Fibroblast of upper back skin (primary cell): ENCODE results near the gene RBBP8NL.

ENCODE experiments used
- DNase-seq: peaks from one replicate; pipeline ENCODE4 v3.0.0-alpha.2; 2013

Gene RBBP8NL

DNA sequence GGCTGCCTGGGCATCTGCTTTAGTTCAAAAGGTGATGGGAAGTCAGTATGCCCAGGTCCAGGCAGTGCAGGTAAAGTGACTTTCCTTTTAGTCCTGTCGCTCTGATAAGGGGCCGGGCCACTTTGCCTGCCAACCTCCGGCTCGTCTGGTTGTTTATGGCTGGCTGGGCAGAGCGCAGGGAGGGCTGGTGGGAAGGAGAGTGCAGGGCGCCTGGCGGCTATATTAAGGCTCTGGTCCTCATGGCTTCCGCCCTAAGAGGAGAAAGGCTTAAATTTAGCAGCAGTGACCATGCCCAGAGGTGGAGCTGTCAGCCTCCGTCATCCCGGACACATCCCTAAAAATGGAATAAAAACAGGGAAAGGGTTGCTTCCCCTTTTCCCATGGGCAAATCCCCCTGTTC lies 33.8 kb upstream of the RBBP8NL start:
- no peak for DNase-seq

DNA sequence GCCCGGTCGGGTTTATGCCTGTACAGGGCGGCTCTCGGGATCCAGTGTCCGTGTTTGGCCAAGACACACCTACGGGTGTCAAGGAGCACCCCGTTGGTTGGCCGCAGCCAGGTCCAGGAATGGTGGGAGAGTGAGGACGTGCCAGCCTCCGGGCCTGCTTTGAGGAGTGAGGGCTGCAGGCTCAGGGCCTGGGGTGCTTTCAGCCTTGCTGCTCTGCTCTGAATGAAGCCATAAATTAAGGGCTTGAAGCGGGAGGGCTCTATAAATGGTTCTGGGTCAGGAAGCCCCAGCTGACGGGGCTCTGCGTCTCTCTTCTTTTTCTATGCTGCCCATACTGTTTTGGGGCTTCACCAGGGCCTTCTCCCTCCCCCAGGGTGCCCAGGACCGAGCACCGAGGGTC lies 33.3 kb upstream of the RBBP8NL start:
- no peak for DNase-seq

DNA sequence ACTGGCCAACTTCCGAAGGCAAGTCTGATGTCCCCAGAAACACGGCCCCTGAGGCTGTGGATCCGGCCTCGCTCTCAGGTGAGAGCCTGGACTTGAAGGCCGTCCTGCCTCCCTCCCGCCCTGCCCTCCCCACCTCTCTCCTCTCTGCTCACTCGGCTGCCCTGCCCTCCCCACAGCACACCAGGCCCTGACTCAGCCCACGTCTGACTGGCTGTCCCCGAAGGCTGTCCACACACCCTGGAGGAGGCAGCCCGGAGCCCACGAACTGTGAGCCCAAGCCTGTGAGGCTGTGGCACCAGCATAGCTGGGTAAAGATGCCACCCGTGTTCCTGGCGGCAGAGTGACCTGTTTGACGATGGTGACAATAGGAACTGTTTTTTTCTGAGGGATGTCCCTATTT lies 32.1 kb upstream of the RBBP8NL start:
- DNase-seq = no peak

DNA sequence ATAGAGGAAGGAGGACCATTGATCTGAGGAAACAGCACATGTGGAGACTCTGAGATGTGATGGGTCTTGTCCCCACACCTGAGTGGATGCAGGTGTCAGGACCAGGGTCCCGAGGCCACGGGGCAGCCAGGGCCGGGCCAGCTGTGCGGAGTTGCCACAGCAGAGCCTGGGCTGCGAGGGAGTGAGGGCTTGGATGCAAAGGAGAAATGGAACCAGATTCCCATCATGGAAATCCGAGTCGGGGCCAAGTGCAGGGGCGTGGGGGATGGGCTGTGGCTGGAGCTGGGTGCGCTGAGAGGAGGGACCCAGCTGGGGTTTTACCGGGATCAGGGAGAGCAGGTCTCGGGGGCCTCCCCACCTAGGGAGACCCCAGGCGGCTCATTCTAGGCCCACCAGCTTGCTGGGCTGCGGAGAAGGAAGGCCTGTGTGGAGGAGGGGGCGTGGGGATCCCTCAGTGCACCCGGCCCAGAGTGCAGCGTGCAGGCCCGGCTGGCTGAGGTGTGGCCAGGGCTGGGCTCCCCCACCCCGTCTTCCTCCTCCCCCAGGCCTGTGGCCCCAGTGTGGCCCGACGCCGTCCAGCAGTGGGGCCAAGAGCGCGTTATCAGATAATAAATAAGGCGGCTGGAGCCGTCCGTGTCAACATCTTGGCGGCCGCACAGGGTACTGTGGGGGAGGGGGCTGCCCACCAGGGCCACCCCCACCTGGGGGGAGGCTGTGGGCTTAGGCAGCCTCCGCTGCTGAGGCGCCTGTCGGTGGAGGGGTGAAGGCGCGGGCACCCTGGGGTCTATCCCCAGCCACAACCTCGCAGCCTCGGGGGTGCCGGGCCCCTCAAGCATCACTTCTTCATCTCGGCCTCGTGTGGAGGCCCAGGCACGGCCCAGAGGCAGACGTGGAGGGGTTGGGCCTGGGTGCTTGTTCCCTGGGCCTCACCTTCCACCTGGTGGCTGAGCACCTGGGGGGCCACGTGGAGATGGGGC lies 31.2 kb upstream of the RBBP8NL start:
- DNase-seq = no peak

DNA sequence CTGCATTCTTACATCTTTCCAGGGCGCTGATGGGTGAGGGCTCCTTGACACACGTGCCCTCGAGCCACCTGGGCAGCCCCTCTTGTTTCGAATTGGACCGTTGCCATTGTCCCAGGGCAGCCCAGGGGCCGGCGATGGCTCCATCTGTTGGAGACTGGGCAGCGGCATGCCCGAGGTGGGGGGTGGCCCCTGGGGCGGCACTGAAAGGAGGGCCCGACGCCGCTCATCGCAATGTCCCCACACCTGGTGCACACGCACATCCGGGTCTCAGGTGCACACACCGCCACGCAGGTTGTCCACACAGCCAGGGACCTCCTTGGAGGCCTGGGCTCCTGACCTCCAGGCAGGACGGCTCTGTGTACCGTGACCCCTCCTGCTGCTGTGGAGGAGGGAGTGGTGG lies 30.5 kb upstream of the RBBP8NL start:
- no peak for DNase-seq

DNA sequence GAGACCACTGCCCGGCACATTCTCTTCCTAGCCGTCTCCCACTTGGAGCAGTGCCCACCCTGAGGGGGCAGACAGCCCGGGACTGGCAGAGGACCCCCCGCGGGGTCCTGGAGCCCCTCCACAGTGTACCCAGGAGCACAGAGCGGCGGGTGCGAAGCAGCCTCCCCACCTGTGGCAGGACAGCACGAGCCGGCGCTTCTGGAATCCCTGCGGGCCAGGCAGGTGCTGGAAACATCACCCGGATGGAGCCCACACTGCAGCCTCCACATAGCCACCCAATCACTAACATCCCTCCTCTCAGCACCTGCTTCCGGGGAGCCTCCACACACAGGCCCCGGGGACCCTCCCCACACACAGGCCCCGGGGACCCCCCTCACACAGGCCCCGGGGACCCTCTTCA lies 29.8 kb upstream of the RBBP8NL start:
- DNase-seq = no peak

DNA sequence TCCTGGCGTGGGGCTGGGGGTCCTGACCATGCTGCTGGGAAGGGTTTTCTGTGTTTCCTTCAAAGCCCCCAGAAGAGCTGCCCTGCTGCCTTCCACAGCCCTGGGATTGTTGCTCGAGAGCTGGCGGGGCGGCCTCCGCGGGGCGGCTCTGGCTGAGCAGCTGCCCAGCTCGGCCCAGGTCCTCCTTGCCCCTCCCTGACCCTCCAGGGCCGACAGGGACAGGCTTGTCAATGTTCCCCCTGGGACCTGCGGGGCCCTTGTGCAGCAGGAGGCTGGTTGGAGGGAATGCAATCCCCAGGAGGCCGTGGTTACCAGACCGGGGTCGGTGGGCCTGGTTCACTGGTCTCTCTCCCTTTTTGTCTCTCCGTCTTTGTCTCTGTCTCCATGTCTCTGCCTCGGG lies 28.6 kb upstream of the RBBP8NL start:
- no peak for DNase-seq

DNA sequence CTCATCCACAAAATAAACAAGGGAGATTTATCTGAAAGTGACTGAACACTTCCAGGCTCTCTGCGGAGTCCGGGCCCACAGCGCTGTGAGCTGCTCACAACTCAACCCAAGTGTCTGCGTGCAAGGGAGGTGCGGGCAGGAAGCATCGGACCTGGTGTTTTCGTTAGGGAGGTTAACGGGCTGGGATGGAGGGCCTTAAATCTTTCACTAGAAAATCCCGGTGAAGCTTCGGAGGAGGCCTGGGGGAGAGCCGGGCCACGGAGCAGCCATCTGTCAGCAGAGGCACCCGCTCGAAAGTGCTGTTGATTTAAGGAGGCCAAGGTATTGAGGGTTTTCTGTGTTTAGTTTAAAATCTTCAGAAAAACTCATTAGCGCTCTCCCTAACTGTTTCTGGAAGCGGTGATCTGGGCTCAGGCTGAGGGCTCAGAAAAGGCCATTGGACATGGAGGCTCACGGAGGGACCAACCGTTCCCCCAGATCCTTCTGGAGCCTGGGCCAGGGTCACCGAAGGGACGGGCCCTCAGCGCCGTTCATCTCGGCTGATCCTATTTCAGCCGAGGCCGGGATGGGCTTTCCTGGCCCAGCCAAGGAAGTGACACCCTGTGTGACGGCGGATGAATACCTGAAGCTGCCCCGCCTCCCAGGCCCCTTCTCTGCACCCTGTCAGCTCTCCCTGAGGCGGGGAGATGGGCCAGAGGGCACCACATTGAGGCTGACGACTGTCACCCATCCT lies 27.7 kb upstream of the RBBP8NL start:
- DNase-seq = no peak

DNA sequence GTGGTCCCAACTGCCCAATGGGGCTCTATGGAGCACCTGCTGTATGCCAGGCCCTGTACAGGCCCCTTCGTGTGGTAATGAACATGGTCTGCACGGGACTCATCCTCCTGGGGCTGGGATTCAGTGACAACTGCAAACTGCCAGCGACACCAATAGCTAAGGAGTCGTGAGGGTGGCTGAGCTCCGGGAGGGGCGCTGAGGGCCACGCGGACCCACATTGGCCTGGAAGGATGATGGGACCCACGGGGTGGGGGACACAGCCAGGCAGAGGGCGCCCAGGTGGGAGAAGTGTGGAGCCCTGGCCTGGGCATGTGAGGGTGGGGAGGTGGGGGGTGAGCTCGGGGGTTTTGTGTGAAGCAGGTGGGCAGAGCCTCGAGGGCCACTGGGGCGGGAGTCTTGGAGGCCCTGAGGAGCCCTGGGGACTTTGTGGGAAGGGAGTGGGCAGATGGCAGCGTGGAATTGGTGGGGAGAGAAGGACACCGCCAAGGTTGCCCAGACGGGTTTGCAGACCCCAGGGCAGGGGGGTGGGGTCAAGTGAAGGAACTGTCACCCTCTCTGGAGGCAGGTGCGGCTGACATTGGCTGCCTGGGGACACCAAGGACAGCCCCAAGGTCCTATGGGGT lies 26.0 kb upstream of the RBBP8NL start:
- DNase-seq = no peak

DNA sequence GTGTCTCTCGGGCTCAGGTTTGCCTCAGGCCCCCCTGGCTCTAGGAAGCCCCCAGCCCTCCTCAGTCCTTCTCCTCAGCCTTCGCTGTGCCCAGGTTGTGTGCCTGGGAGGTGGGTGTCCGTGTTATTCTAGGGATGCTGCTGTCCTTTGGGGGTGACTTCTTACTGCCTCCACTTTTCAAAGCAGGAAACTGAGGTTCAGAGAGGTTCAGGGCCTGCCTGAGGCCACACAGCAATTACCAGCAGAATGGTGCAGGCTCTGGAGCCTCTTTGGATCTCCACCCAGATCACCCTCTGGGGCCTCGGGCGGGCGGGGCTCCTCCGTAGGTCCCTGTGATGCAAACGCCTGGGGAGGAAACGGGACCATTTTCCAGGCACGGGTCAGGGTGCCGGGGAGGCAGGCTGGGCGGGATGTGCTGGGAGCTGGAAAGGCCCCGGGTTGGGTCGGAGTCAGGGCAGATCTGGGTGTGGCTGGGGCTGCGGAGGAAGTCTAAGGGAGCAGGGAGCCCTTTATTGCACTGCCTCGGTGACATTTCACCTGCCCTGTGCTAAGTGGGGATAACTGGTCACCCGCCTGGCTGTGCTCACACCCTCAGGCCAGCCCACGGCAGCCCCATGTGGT lies 25.2 kb upstream of the RBBP8NL start:
- DNase-seq = no peak

DNA sequence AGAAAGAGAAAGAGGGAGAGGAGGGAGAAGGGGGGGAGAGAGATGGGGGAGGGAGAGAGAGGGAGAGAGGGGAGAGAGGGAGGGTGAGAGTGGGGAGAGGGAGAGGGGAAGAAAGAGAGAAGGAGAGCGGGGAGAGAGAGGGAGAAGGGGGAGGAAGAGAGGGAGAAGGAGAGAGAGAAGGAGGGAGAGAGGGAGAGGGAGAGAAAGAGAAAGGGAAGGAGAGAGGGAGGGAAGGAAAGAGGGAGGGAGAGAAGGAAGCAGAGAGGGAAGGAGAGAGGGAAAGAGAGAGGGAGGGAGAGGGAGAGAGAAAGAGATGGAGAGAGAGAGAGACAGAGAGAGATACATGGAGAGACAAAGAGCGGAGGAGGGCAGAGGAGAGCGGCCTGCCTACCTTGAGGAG lies 24.6 kb upstream of the RBBP8NL start:
- DNase-seq = no peak

DNA sequence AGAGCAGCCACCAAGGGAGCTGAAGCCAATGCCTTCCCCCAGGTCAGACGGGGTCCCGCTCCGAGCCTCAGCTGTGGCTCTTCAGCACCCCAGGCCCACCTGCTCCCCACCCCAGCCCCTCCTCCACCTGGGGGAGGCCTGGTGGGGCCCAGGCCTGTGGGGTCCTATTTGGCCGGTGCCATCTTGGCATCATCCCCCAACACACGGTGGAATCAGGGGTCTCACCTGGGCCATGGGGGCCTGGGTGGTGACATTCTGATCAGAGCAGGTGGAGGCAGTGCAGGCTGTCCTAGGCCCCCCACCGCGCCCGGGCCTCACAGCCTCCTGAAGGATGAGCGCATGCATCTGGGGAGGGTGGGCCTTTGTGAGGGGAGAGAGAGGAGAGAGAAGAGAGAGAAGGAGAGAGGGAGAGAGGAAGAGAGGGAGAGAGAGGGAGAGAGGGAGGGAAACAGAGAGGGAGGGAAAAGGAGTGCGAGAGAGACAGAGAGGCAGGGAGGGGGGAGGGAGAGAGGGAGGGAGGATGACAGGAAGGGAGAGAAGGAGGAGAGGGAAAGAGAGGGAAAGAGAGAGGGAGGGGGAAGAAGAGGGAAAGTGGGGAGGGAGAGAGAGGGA lies 23.9 kb upstream of the RBBP8NL start:
- no peak for DNase-seq

DNA sequence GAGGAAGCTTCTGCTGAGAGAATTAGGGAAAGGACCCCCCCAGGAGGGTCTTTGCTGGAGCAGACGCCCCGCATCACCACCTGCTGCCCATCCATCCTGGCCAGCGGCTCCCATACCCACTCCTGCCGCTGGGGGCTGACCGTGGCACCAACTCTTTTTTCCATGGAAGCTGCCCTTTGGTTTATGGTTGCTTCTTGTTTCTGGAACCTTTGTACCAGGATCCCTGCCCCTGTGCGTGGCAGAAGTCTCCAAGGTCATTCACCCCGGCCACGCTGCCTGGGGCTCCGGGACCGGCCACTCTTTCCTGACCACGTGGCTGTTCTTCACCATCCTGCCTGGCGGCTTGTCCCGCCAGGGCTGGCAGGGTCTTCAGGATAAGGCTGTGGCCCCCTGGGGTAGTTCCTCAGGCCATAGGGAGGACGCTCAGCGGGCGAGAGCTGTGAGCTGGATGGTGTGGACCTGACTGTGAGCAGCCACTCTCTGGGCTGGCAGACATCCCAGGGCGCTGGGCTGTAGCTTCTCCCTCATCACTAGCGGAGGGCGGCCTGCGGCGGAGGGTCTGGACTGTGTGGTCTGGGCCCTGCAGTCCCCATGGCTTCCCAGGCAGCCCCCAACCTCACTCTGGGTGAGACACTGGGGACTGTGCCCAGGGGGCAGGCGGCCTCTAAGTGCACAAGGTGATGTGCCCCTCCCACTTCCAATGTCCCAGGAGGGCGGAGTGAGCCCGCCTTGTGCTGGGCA lies 22.8 kb upstream of the RBBP8NL start:
- DNase-seq = no peak

DNA sequence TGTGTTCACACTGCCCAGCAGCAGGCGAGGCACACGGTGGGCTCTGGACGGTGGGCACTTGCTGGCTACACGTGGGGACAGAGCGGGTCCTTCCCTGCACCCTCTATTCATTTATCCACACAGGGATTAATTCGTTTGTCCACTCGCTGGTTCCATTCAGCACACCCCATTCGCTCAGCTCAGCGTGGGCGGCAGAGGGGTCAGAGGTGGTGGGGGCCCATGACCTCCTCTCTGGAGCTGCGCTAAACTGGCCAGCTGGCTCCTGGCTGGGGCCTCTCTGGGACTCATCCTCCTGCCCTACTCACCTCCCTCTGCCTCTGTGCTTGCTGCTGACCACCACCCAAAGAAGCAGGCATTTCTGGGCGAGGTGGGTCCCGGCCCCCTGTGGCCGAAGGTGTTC lies 21.4 kb upstream of the RBBP8NL start:
- no peak for DNase-seq

DNA sequence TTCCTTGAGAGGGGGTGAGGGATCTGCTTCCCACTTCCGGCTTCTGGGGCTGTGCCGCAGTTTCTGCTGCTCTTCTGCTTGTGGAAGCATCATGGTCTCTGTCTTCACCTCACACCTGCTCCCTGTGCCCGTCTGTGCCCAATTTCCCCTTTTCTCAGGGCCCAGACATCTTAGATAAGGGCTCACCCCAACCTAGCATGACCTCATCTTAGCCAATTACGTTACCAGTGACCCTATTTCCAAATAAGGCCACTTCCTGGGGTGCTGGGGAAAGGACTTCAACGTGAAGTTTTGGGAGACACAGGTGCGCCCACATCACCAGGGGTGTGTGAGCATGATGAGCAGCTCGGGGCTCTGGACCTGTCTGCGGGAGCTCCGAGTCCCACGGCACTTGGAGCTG lies 20.7 kb upstream of the RBBP8NL start:
- no peak for DNase-seq

DNA sequence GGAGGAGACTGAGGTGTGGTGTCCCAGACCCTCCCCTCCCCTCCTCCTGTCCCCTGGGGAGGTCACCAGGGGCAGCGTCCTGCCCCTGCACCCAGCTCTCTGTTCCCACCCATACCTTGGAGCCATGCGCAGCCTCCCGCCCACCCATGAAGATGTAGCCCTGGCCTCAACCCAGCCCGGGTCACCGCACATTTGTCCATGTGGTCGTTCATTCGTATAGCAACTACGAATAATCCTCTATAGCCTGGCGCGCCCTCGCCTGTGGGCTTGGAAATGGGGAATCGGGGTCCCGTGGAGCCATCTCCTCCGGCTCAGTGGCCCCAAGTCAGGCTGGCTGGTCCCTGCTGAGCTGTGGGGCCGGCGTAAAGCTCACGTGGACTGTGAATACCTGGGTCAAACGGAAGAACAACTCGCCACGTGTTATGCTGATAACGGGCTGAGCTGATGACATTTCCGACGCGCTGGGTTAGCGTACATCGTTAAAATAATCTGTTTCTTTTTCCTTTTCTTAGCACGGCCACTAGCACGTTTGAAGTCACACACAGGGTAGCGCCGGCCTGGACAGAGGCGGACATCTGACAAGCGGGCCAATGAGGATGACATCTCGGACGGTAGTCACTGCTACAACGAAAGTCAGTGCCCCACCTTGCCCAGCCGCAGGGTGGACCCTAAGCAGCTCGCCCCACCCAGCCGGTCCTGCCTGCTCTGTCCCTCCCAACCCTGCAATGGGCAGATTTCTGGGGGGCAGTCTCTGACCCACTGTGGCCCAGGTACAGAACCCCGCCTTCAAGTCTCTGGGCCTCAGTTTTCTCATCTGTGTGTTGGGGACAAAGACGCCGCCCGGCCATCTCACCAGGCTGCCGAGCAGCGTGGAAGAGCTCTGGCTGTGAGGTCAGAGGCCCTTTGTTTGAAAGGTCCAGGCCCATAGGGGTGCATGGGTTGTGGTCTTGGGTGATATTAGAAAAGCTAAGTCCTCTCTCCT lies 19.8 kb upstream of the RBBP8NL start:
- DNase-seq = no peak

DNA sequence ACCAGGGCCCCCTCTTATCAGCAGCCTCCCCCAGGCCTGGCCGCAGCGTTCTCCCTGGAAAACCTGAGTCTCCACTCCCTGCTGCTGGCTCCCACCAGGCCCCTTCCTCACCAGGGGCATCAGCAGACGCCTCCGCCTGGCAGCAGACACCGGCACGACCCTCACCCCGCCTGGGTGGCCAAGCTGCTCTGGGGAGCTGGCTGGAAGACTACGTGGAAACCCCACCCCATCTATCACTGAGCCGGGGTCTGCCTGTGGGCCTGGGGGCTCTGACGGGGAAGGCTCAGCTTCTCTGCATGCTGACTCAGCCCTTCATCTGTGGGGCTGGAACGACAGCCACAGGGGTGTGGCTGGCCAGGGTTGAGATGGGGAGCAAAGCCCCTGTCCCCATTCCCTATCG lies 19.1 kb upstream of the RBBP8NL start:
- DNase-seq = no peak

DNA sequence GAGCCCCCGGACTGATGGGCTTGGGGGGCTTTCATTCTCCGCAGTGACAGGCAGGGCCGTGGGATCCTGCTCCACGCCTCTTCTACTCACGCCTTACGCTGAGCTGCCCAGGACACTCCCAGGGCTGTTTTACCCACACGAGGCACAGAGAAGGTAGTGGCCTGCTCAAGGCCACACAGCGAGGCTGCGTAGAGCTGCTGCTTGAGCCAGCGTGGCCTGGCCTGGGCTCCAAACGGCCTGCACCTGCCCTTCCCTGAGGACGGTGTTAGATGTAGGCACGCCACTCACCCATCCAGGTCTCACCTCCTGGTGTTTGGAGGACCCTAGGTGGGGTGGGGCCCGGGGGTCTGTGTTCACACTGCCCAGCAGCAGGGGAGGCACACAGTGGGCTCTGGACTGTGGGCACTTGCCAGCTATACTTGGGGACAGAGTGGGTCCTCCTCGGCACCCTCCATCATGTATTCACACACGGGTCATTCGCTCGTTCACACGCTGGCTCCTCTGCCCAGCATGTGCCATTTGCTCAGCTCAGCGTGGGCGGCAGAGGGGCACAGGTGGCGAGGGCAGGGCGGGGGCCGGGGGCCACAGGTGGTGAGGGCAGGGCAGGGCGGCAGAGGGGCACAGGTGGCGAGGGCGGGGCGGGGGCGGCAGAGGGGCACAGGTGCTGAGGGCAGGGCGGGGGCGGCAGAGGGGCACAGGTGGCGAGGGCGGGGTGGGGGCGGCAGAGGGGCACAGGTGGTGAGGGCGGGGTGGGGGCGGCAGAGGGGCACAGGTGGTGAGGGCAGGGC lies 18.4 kb upstream of the RBBP8NL start:
- DNase-seq = no peak

DNA sequence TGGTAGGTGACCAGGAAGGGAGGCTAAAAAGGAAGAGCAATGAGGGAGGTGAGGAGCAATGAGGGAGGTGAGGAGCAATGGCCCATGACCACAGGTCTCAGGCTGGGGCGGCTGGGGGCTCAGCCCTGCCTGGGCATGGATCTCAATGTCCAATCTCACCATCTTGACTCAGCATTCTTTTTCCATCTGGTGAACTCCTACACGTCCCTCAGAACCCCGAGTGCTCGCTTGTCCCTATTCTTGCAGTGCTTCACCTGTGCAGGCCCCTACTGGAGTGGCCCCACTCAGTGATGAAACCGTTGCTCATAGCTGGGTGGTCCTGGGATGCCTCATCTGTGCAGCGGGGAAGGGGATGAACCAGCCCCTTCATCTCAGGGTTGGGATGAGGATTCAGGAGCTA lies 16.9 kb upstream of the RBBP8NL start:
- DNase-seq = no peak

DNA sequence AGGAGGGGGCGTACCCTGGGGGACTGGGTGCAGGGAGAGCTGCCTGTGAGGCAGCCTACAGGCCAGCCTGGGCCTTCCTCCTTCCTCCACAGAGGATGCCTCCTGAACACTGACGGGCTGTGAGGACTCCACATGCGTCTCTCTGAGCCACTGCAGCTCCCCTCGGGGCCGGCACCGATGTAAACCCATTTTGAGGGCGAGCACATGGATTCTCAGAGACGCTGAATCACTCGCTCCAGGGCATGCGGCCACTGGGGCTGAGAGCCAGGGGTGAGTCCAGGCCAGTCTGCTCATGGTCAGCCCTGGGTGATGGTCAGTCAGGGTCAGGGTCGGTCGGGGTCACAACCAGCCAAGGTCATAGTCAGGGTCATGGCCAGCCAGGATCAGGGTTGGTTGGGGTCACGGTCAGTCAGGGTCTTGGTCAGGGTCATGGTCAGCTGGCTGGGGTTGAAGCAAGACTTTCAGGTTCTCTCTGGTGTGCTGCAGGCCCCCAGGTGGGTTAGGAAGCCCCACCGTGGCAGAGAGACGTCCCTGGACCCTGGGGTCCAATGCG lies 14.7 kb upstream of the RBBP8NL start:
- no peak for DNase-seq
